Measurements from ENCODE around the gene TMPRSS3.

GRCh38 chr21:42401154-42401553 is 5.3 kb upstream of the TMPRSS3 start:
- TF ChIP-seq CTCF (IDR thresholded peaks at IDR 0.05), result no peak
- TF ChIP-seq POLR2A (IDR thresholded peaks at IDR 0.05), result no peak
